Gastroesophageal sphincter (tissue), 3 donors: ENCODE measurements around the gene ADAMTS14.

ENCODE experiments used
- EP300 ChIP-seq: sonication (generic); formaldehyde crosslinking; IDR thresholded peaks from one replicate; pipeline ENCODE4 v1.6.1; 2017; ENCODE audit warnings: antibody characterized with exemption, mild to moderate bottlenecking
- POLR2A ChIP-seq, 2 donors: fragments of 450-650 bp; IDR thresholded peaks; one replicate each; pipeline ENCODE4 v1.6.1; 2017; ENCODE audit warnings: antibody characterized with exemption in 2 of 2, mild to moderate bottlenecking in 2 of 2, moderate library complexity in 1 of 2
- POLR2AphosphoS5 ChIP-seq: sonication (generic); formaldehyde crosslinking; IDR thresholded peaks from one replicate; pipeline ENCODE4 v1.6.1; 2017; ENCODE audit warnings: antibody characterized with exemption
- TF ChIP-seq, protein P1 (sequence below), 4 experiments: fragments of 200-600 bp in 2 of 4; fragments of 450-650 bp in 2 of 4; sonication (generic) in 1 of 4; IDR thresholded peaks; one replicate each; pipeline ENCODE4 v1.5.1; 2017 to 2019; ENCODE audit warnings: antibody characterized with exemption in 4 of 4, mild to moderate bottlenecking in 2 of 4, moderate library complexity in 2 of 4

DNA sequence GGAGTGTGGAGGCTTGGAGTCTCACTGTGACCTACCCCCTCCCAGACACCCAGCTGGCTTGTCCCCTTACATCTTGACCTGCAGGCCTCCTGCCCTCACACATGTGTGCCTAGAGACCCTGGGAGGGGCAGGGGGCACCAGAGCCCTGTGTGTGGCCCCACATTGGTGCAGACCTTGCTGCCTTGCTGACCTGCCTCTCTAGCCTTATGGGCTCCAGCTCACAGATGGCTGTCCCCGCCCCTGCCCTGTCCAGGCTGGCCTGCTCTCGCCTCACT is 9.4 kb downstream of the ADAMTS14 start:
- TF ChIP-seq, protein P1, sequence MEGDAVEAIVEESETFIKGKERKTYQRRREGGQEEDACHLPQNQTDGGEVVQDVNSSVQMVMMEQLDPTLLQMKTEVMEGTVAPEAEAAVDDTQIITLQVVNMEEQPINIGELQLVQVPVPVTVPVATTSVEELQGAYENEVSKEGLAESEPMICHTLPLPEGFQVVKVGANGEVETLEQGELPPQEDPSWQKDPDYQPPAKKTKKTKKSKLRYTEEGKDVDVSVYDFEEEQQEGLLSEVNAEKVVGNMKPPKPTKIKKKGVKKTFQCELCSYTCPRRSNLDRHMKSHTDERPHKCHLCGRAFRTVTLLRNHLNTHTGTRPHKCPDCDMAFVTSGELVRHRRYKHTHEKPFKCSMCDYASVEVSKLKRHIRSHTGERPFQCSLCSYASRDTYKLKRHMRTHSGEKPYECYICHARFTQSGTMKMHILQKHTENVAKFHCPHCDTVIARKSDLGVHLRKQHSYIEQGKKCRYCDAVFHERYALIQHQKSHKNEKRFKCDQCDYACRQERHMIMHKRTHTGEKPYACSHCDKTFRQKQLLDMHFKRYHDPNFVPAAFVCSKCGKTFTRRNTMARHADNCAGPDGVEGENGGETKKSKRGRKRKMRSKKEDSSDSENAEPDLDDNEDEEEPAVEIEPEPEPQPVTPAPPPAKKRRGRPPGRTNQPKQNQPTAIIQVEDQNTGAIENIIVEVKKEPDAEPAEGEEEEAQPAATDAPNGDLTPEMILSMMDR (IDR thresholded peaks at IDR 0.05) = no peak
- TF ChIP-seq POLR2A (IDR thresholded peaks at IDR 0.05) (no peak), POLR2AphosphoS5 (no peak), EP300 (no peak)
